Right lobe of liver (tissue), 6 donors: ENCODE results near the gene STX8. TPM values are rescaled to one million over a fixed set of nuclear protein-coding genes. Genes with fewer than 3 reads are reported as not detected.
A peak's percentile ranks its signal among the peaks of the same experiment; 100 is the strongest.

Source experiments
- ATAC-seq, 4 donors: fragments of 200-7000 bp; cut with Tn5 transposase; one replicate each; pipeline ENCODE4 v1.9.1; 2020; ENCODE audit warnings: mild to moderate bottlenecking in 4 of 4, moderate library complexity in 4 of 4
- DNase-seq, 3 donors: peaks; one replicate each; pipeline ENCODE4 v3.0.0-alpha.2; 2020
- H3K27ac ChIP-seq, 3 donors: fragments of 200-600 bp; one replicate each; pipeline ENCODE4 v1.8.0; 2022
- H3K27me3 ChIP-seq, 2 donors: fragments of 200-600 bp; one replicate each; pipeline ENCODE4 v1.8.0; 2022
- H3K36me3 ChIP-seq, 4 donors: fragments of 200-600 bp; sonication (generic) in 1 of 4; one replicate each; pipeline versions ENCODE4 v1.5.1 to v1.8.0; 2017 to 2022; ENCODE audit warnings: control low read depth in 1 of 4
- H3K4me1 ChIP-seq, 4 donors: fragments of 200-600 bp; sonication (generic) in 1 of 4; one replicate each; pipeline versions ENCODE4 v1.5.1 to v1.8.0; 2017 to 2022; ENCODE audit warnings: control low read depth in 1 of 4
- H3K4me3 ChIP-seq, 3 donors: fragments of 200-600 bp; one replicate each; pipeline ENCODE4 v1.8.0; 2022
- H3K9me3 ChIP-seq, 4 donors: fragments of 200-600 bp; sonication (generic) in 1 of 4; one replicate each; pipeline versions ENCODE4 v1.5.1 to v1.8.0; 2017 to 2022; ENCODE audit warnings: control low read depth in 1 of 4
- CTCF ChIP-seq, 4 donors: fragments of 200-600 bp in 3 of 4; fragments of 450-650 bp in 1 of 4; IDR thresholded peaks; one replicate each; pipeline versions ENCODE4 v1.5.1 to v1.8.0; 2016 to 2022; ENCODE audit warnings: antibody characterized with exemption in 4 of 4, mild to moderate bottlenecking in 2 of 4
- POLR2A ChIP-seq: fragments of 450-650 bp; IDR thresholded peaks from one replicate; pipeline ENCODE4 v1.6.1; 2017; ENCODE audit warnings: antibody characterized with exemption, mild to moderate bottlenecking
- WGBS: methylation state at CpG from one replicate; pipeline ENCODE4 v1.1.6; 2018; ENCODE audit warnings: low coverage, low lambda C conversion rate; ENCODE audit not compliant: insufficient coverage; ENCODE audit errors: missing lambda C conversion rate; 5-methylcytosine and 5-hydroxymethylcytosine counted together
- intact Hi-C, 2 donors: fragments of 100-400 bp; cut with DNase I; formaldehyde crosslinking; loops; one replicate each; pipeline versions ENCODE4 v1.11.2 to v1.14.1; 2022
- total RNA-seq, 6 experiments: library from RNA; depleted of rRNA in 2 of 6; stranded (reverse); fragments of >200 nt in 2 of 6; fragmentation: NEBNext Ultra II Directional in 3 of 6; extraction: Animal tissue kit (Norgen Biotek cat#: 25700) in 3 of 6; gene quantifications; one replicate each; pipeline versions ENCODE4 v1.1.0 to v1.2.4, GENCODE V29; 2016 to 2023
- donor health status: DM: no; HTN: yes; CAD: no.
- donor health status: DM: no; HTN: no; CAD: no.
- donor health status: DM: no; HTN: no; CAD: no.
- donor health status: DM: no; HTN: yes; CAD: no.
- donor health status: DM: no; HTN: yes; CAD: no.

STX8 gene
- total RNA-seq, 6 experiments from 2014 or later: 20.6 to 35.3 (median 27.7) TPM

GRCh38 chr17:9594065-9594464 is 18.4 kb upstream of the STX8 start:
- no peak for DNase-seq
- intact Hi-C loops: no loop called here
- H3K4me3 ChIP-seq: no peak overlapping the region
- WGBS: 67% methylated on average over 6 of the region's 6 CpGs
- no peaks in the 10 kb centered on the region for H3K9me3 ChIP-seq
- TF ChIP-seq POLR2A: no peak
- no peak for TF ChIP-seq CTCF (IDR thresholded peaks at IDR 0.05)
- ATAC-seq: no peak
- no peaks in the 10 kb centered on the region for H3K27me3 ChIP-seq
- no peaks in the 10 kb centered on the region for H3K4me1 ChIP-seq
- no peak overlapping the region for H3K27ac ChIP-seq
- no peaks in the 10 kb centered on the region for H3K36me3 ChIP-seq

DNA sequence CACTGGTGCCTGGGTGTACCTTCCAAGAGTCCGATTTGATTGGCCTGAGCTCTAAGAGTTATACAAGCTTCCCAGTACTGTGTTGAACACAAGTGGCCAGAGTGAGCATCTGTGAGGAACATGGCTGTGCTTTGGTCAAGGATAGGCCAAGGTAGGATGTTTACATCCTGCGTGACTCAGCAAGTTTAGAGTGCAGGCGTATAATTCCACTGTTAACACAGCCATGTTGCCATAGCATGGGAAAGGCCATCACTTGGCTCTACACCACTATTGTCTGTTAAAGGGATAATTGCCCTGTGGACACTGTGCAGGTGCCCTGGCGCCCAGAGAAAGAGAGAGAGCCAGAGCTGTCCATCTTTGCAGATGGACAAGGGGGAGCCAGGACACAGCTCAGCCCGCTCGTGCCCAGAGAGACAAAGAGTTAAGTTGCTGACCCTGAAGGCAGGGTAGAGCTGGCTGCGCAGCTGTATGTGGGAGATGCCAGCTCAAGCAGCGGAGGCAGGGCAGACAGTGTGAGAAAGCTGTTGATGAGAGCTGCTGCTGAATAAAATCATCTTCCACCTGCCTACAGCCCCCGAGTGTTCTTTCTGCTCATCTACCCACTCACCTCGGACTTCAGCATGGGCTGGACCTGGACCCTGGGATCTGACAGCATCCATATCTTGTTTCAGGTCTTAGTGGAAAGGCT is 12.5 kb upstream of the STX8 start:
- TF ChIP-seq POLR2A (no peak), CTCF (IDR thresholded peaks at IDR 0.05) (no peak)
- H3K36me3 ChIP-seq: no peaks in the 10 kb centered on the region
- H3K27me3 ChIP-seq: no peaks in the 10 kb centered on the region
- 66% methylated on average over 5 of the region's 10 CpGs for WGBS
- no peak overlapping the region for H3K27ac ChIP-seq
- no peaks in the 10 kb centered on the region for H3K4me1 ChIP-seq
- no peaks in the 10 kb centered on the region for H3K9me3 ChIP-seq
- ATAC-seq (no peak), DNase-seq (no peak)
- no peak overlapping the region for H3K4me3 ChIP-seq
- intact Hi-C loops: no loop called here

DNA sequence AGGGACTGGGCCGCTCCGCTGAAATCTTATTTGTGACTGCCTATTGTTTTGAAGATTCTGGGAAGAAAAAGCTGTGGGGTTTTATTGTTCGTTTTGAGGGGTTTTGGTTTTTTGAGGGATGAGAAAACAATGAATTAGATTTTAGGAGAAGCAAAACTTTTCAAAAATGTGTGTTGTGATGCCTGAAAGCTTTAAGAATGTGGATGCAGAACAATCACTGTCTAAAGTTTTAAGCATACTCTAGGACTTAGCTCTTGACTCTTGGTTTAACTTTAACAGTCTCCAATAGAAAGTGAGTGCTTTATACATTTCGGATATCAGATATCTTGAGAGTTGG is 1.7 kb upstream of the STX8 start:
- no peaks in the 10 kb centered on the region for H3K27me3 ChIP-seq
- no peak overlapping the region for H3K27ac ChIP-seq
- no peaks in the 10 kb centered on the region for H3K9me3 ChIP-seq

GRCh38 chr17:9576521-9577372 is 1.1 kb upstream of the STX8 start, which contains the start of gene CFAP52:
CFAP52 (plus strand) TSS chr17:9576642; CDS start chr17:9576696, 54 bp downstream.
- H3K4me3 ChIP-seq: peak within 1 kb of the TSS; percentile 75 to 93 (median 82)
- ATAC-seq (peak; percentile 78 to 86 (median 84)), DNase-seq (peak; percentile 82 to 88 (median 85))
- WGBS: 6% methylated on average over 28 of the region's 38 CpGs
- H3K9me3 ChIP-seq: no peaks in the 10 kb centered on the region
- no peaks in the 10 kb centered on the region for H3K36me3 ChIP-seq
- H3K27ac ChIP-seq: peak within 1 kb of the TSS in 1 of 3 donors; percentile 27
- TF ChIP-seq POLR2A (no peak), CTCF (IDR thresholded peaks at IDR 0.05) (peak; percentile 50 to 70 (median 68))
- no peaks in the 10 kb centered on the region for H3K27me3 ChIP-seq
- H3K4me1 ChIP-seq: peaks cover 0 to 17% (median 5%) of the 10 kb centered on the region in 4 donors
- intact Hi-C loops: loop anchor here in 1 of 2 donors (10.0 kb wide), 1 partner anchor 98 kb away; no protein-coding TSS in a partner anchor

More for the DNA sequence above, 1.7 kb upstream of the STX8 start:
- ATAC-seq (no peak), DNase-seq (no peak)
- peaks cover 0 to 17% (median 5%) of the 10 kb centered on the region in 4 donors for H3K4me1 ChIP-seq
- TF ChIP-seq POLR2A: no peak
- TF ChIP-seq CTCF (IDR thresholded peaks at IDR 0.05): no peak
- WGBS: 12% methylated on average over 4 of the region's 4 CpGs
- H3K36me3 ChIP-seq: no peaks in the 10 kb centered on the region
- intact Hi-C loops: loop anchor here in 1 of 2 donors (10.0 kb wide), 1 partner anchor 97 kb away; no protein-coding TSS in a partner anchor
- H3K4me3 ChIP-seq: no peak overlapping the region
